Left lung (tissue), 10 donors: Measurements from ENCODE around the gene MAGI1. TPM values are rescaled to one million over a fixed set of nuclear protein-coding genes. Genes with fewer than 3 reads are reported as not detected.

ENCODE experiments used
- ATAC-seq: fragments of 200-7000 bp; cut with Tn5 transposase; one replicate; pipeline ENCODE4 v1.9.1; 2020; ENCODE audit warnings: moderate library complexity
- DNase-seq, 4 donors: peaks; one replicate each; pipeline ENCODE4 v3.0.0-alpha.2; 2013 to 2020
- H3K27ac ChIP-seq, 2 donors: fragments of 200-600 bp; sonication (generic) in 1 of 2; one replicate each; pipeline versions ENCODE4 v1.5.0 to v1.8.0; 2020 to 2021
- H3K27me3 ChIP-seq, 2 donors: fragments of 200-600 bp; sonication (generic) in 1 of 2; one replicate each; pipeline versions ENCODE4 v1.5.0 to v1.8.0; 2020 to 2021
- H3K36me3 ChIP-seq, 2 donors: fragments of 200-600 bp; sonication (generic) in 1 of 2; one replicate each; pipeline versions ENCODE4 v1.5.0 to v1.8.0; 2020 to 2021
- H3K4me1 ChIP-seq, 2 donors: fragments of 200-600 bp; one replicate each; pipeline ENCODE4 v1.8.0; 2021
- H3K4me3 ChIP-seq, 2 donors: fragments of 200-600 bp; sonication (generic) in 1 of 2; one replicate each; pipeline versions ENCODE4 v1.5.0 to v1.8.0; 2020 to 2021; ENCODE audit warnings: mild to moderate bottlenecking in 1 of 2
- H3K9me3 ChIP-seq, 2 donors: fragments of 200-600 bp; sonication (generic) in 1 of 2; one replicate each; pipeline versions ENCODE4 v1.5.0 to v1.8.0; 2020 to 2021
- intact Hi-C, 2 donors: fragments of 100-400 bp; cut with DNase I; formaldehyde crosslinking; loops; one replicate each; pipeline versions ENCODE4 v1.11.2 to v1.14.2; 2022
- polyA plus RNA-seq, 6 donors: library from polyadenylated mRNA; unstranded; fragments of 120-200 nt; gene quantifications; one replicate each; pipeline ENCODE4 v1.2.1, GENCODE V29; 2013; ENCODE audit not compliant: insufficient read length in 6 of 6
- total RNA-seq, 2 donors: library from RNA; stranded (reverse); fragmentation: NEBNext Ultra II Directional; extraction: Animal tissue kit (Norgen Biotek cat#: 25700); gene quantifications; one replicate each; pipeline ENCODE4 v1.2.1, GENCODE V29; 2021
- TF ChIP-seq, protein P1 (sequence below), 2 donors: fragments of 200-600 bp; sonication (generic) in 1 of 2; IDR thresholded peaks; one replicate each; pipeline versions ENCODE4 v1.5.0 to v1.8.0; 2021; ENCODE audit warnings: antibody characterized with exemption in 2 of 2
- donor health status: DM: no; HTN: yes; CAD: no.
- donor health status: DM: no; HTN: no; CAD: no.

Gene MAGI1
- total and polyA plus RNA-seq, 8 donors: 25.4 to 32.0 (median 28.7) TPM

DNA sequence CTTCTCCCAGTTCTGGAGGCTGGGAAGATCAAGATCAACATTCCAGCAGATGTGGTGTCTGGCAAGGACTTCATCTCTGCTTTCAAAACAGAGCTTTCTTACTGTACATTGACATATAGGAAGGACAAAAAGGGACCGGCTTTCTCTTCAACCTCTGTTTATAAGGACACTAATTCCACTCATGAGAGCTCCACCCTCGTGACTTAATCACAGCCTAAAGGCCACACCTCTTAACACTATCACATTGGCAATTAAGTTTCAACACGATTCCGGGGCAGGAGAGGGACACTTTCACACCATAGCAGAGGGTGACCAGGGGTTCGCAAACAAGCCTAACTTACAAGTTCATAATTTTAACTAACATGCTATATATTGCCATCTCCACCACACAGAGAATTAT, 231.5 kb downstream of the MAGI1 start:
- no peaks in the 10 kb centered on the region for H3K4me1 ChIP-seq
- peaks cover 0 to 6% of the 10 kb centered on the region in 2 donors for H3K9me3 ChIP-seq
- no peak overlapping the region for H3K27ac ChIP-seq
- no peaks in the 10 kb centered on the region for H3K27me3 ChIP-seq
- DNase-seq (no peak), ATAC-seq (no peak)
- no peak overlapping the region for H3K4me3 ChIP-seq
- intact Hi-C loops: no loop called here
- TF ChIP-seq, protein P1, sequence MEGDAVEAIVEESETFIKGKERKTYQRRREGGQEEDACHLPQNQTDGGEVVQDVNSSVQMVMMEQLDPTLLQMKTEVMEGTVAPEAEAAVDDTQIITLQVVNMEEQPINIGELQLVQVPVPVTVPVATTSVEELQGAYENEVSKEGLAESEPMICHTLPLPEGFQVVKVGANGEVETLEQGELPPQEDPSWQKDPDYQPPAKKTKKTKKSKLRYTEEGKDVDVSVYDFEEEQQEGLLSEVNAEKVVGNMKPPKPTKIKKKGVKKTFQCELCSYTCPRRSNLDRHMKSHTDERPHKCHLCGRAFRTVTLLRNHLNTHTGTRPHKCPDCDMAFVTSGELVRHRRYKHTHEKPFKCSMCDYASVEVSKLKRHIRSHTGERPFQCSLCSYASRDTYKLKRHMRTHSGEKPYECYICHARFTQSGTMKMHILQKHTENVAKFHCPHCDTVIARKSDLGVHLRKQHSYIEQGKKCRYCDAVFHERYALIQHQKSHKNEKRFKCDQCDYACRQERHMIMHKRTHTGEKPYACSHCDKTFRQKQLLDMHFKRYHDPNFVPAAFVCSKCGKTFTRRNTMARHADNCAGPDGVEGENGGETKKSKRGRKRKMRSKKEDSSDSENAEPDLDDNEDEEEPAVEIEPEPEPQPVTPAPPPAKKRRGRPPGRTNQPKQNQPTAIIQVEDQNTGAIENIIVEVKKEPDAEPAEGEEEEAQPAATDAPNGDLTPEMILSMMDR (IDR thresholded peaks at IDR 0.05): no peak
- no peaks in the 10 kb centered on the region for H3K36me3 ChIP-seq

DNA sequence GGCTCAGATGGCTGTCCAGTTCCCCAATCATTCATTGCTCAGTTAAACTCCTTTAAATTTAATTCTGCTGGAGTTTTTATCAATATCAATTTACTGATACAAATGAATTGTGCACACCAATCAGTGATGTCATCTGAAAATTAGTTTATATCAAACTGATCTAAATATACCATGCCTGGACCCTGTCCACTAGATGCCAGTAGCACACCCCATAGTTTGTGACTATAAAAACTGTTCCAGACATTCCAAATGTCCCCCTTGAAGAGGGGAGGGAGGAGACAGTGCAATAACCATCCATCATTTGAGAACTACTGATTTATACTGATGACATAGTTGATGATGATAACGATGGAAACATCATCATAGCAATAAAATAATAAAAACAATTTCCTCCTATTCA, 232.1 kb downstream of the MAGI1 start:
- Histone ChIP-seq H3K36me3 (no peaks in the 10 kb centered on the region), H3K9me3 (peaks cover 0 to 6% of the 10 kb centered on the region in 2 donors), H3K27me3 (no peaks in the 10 kb centered on the region), H3K27ac (no peak overlapping the region), H3K4me3 (no peak overlapping the region), H3K4me1 (no peaks in the 10 kb centered on the region)
- no peak for ATAC-seq
- TF ChIP-seq, protein P1 (IDR thresholded peaks at IDR 0.05): no peak
- intact Hi-C loops: no loop called here
- DNase-seq: no peak

DNA sequence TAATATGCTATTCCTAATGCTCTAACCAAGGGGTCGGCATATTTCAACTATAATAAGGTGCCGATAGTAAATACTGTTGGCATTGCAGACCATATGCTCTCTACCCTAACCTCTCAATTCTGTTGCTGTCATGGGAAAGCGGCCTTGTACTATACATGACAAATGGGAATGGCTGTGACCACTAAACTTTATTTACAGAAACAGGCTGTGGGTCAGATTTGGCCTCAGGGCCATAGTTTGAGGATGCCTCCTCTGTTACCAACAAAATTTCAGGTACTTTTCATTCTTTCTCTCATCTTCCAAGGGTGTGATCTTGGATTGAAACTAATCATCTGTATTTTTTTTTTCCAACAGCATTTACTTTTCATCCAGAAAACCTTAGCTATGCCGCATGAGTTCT, 242.0 kb downstream of the MAGI1 start:
- ATAC-seq (no peak), DNase-seq (no peak)
- intact Hi-C loops: no loop called here
- Histone ChIP-seq H3K9me3 (no peaks in the 10 kb centered on the region), H3K27me3 (no peaks in the 10 kb centered on the region), H3K4me1 (no peaks in the 10 kb centered on the region), H3K36me3 (no peaks in the 10 kb centered on the region), H3K4me3 (no peak overlapping the region), H3K27ac (no peak overlapping the region)
- TF ChIP-seq, protein P1 (IDR thresholded peaks at IDR 0.05): no peak

DNA sequence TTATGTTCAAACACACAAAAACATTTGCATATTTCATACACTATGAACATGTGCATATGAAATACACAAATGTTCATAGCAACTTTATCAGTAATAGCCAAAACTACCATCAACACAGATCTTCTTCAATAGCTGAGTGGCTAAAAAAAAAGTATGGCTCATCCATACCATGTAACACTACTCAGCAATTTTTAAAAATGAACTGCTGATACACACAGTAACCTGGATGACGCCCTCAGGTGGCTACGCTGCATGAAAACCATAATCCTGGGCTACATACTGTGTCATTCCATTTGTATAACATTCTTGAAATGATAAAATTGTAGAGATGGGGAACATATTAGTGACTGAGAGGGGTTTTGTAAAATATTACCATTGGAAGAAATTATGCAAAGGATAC, 243.6 kb downstream of the MAGI1 start:
- TF ChIP-seq, protein P1 (IDR thresholded peaks at IDR 0.05): no peak
- H3K9me3 ChIP-seq: no peaks in the 10 kb centered on the region
- intact Hi-C loops: no loop called here
- H3K4me3 ChIP-seq: no peak overlapping the region
- no peaks in the 10 kb centered on the region for H3K36me3 ChIP-seq
- ATAC-seq (no peak), DNase-seq (no peak)
- H3K27me3 ChIP-seq: no peaks in the 10 kb centered on the region
- H3K27ac ChIP-seq: no peak overlapping the region
- no peaks in the 10 kb centered on the region for H3K4me1 ChIP-seq

DNA sequence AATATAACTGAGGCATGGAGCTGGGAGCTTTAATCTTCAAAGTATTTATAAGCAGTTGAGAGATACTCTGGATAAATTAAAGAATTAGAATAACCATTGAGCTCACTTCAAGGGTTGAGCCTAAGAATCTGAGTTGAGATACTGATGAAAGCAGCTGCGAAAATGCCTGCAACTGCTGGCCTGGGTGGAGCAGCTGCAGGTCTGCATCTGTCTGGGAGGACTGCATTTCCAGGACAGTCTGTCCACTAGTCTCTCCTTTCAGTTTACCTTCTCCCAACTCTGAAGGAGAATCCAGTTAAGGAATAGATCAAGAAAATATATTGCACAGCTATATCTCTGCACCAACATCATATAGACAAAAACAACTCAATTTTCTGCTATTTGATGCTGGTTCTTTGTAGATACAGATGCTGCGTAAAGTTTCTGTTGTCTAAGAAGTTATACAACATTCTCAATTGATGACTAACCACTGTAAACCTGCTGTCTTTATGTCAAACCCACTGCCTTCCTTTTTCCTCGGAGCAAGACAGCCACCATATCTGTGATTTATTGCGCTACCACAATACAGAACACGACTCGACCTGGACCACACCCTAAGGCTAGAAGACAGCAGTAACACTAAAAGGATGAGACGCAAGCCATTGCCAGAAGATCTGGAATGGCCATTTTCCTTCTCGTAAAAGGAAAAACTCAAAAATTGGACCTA, 245.1 kb downstream of the MAGI1 start:
- no peaks in the 10 kb centered on the region for H3K9me3 ChIP-seq
- TF ChIP-seq, protein P1 (IDR thresholded peaks at IDR 0.05): no peak
- H3K36me3 ChIP-seq: no peaks in the 10 kb centered on the region
- no peak for ATAC-seq
- H3K4me1 ChIP-seq: no peaks in the 10 kb centered on the region
- no peaks in the 10 kb centered on the region for H3K27me3 ChIP-seq
- intact Hi-C loops: no loop called here
- no peak for DNase-seq
- no peak overlapping the region for H3K27ac ChIP-seq
- H3K4me3 ChIP-seq: no peak overlapping the region
